ENCODE measurements around the gene INPP4A.
"Not testable (repeated sequence)": the region's sequence is repeated elsewhere in the genome, so short reads cannot be mapped to it uniquely, and the experiment has no call there.

INPP4A gene

DNA sequence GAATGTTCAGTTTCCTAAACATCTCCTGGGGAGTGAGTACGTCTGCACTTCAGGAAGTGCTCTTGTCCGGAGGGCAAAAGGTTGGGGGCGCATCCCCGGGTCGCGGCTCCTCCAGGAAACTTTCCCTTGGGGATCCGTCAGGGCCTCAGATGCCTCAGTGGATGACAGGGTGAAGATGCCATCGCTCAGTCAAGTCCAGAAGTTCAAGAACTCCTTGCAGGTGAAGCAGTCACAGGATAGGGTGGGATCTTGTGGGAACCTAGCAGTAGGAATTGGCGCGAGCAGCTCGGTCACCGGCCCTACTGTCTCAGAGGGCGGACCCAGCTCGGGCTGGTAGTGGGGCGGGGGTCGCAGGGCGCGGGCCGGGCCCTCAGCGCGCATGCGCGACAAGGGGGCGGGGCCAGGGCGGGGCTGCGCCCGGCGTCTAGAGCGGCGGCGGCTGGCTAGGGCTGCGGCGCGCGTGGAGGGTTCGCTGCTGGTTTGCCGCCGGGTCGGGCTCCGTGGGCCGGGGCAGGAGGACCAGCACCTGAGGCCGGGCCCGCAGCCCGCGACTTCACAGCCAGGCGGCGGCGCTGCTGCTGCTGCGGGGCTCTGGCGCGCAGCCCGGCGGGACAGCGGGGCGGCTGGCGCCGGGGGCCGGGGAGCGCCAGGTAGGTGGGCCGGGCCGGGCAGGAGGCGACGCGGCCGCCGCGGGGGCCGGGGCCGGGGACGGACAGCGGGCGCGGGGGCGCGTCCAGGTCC lies at the start of gene INPP4A:
Gene INPP4A (plus strand): TSS at position 423 of the 741 bp plus-strand sequence. CDS start 75,191 bp downstream, outside the sequence.
- peak; percentile 89 for DNase-seq

DNA sequence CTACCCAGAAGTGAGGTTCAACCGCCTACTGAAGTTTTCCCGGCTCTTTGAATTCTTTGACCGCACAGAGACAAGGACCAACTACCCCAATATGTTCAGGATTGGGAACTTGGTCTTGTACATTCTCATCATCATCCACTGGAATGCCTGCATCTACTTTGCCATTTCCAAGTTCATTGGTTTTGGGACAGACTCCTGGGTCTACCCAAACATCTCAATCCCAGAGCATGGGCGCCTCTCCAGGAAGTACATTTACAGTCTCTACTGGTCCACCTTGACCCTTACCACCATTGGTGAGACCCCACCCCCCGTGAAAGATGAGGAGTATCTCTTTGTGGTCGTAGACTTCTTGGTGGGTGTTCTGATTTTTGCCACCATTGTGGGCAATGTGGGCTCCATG lies 48.7 kb upstream of the INPP4A start:
- DNase-seq = no peak

DNA sequence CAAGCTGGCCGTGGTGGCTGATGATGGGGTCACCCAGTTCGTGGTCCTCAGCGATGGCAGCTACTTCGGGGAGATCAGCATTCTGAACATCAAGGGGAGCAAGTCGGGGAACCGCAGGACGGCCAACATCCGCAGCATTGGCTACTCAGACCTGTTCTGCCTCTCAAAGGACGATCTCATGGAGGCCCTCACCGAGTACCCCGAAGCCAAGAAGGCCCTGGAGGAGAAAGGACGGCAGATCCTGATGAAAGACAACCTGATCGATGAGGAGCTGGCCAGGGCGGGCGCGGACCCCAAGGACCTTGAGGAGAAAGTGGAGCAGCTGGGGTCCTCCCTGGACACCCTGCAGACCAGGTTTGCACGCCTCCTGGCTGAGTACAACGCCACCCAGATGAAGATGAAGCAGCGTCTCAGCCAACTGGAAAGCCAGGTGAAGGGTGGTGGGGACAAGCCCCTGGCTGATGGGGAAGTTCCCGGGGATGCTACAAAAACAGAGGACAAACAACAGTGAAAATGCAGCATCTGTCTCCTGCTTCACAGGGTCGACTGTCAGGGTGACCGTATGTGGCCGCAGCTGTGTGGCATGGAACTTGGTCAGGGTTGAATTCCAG lies 47.8 kb upstream of the INPP4A start:
- DNase-seq = no peak

DNA sequence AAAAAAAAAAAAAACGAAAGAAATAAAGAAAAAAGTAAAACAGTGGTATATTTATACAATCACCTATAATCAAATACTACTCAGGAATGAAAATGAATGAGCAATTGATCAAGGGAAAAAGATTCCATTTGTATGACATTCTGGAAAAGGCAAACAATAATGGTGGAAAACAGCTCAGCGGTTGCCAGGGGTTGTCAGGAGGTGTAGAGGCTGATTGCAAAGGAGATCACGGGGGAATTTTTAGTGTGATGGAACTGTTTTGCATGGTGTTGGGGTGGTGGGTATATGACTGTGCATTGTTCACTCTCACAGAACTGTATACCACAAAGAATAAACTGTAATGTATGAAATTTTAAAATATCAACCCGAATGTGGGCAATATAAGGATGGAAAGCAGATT lies 45.5 kb upstream of the INPP4A start:
- no peak for DNase-seq

DNA sequence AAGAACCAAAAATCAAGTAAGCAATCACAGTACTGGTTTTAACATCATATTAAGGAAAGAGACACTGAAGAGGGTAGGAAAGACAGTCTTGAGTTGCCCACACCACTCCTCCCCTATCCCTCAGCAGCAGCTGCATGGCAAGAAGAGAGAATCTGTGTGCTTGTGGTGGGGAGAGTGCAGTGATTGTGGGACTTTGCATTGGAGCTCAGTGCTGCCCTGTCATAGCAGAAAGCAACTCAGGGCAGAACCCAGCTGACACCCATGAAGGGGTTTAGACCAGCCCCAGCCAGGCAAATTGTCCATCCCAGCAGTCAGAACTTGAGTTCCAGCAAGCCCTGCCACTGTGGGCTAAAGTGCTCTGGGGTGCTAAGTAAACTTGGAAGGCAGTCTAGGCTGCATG lies 40.8 kb upstream of the INPP4A start:
- no peak for DNase-seq

DNA sequence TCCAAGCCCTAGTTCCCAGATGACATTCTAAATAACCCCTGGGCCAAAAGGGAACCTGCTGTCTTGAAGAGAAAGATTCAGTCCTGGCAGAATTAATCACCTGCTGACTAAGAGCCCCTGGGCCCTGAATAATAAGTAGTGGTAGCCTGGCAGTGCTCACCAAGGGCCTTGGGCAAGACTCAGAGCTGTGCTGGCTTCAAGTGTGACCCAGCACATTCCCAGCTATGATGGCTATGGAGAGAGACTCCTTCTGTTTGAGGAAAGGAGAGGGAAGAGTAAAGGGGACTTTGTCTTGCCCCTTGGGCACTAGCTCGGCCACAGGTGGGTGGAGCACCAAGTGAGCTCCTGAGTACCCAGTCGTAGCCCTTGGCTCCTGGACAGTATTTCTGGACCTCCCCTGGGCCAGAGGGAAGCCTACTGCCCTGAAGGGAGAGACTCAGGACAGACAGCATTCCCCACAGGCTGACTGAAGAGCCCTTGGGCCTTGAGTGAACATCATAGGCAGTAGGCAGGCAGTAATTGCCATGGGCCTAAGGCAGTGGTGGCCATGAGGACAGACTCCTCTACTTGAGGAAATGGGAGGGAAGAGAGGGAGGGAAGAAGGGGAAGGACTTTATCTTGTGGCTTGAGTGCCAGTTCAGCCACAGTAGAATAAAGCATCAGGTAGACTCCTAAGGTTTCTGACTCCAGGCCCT lies 40.0 kb upstream of the INPP4A start:
- no peak for DNase-seq

DNA sequence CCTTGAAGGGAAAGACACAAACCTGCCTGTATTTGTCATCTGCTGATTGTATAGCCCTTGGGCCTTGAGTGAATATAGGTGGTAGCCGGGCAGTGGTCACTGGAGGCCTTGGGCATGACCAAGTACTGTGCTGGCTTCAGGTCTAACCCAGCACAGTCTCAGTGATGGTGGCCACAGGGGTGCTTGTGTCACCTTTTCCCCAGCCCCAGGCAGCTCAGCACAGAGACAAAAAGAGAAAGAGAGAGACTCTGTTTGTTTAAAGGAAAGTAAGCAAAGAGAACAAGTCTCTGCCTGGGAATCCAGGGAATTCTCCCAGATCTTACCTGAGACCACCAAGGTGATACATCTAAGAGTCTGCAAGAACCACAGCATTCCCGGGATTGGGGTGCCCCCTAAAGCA lies 39.4 kb upstream of the INPP4A start:
- no peak for DNase-seq

DNA sequence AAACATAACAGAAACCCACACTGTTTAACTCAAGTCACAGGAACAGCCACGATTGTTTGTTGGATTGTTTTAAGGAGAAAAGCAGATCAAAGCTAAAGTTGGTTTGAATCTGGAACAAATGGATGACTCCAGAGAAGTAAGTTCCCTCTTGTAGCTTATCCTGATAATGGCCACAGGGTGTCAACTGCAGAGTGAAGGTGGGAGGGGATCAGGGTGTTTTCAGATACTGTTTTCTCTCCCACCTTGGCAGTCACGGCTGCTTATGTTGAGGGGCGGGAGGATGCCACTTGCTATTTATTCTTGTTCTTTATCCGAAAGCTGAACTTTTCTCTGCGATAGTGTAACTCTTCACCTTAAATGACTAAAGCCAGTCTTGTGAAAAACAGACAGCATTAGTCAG lies 36.5 kb upstream of the INPP4A start:
- DNase-seq = no peak

DNA sequence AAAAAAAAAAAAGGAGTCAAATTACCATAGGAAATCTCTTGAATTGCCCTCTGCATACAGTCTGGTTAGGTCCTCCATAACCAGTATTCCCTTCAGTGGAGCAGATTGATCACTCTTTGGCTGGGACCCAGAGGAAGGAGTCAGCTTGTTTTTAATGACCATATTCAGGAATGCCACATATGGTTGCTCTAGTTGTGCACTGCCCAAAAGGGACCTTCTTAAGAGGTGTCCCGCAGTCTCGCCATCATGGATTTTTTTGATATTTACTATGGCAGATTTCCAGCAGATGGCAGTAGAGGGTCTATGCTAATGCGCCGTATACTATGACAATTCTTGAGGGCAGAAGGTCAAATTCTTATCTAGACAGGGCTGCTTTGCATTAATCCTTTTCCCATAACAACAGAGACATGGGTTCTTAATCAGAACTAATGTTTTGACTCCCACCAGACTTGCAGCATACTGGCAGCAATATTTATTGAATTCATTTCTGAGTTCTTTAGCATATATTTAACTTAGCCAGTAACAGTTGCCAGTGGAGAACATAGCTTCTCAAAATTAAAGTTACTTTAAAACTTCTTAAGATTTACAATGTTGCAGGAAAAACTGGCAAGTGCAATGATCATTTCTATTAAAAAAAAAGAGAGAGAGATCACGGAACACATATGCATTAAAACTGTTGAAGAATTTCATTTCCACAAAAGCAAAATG lies 31.8 kb upstream of the INPP4A start:
- DNase-seq = no peak

DNA sequence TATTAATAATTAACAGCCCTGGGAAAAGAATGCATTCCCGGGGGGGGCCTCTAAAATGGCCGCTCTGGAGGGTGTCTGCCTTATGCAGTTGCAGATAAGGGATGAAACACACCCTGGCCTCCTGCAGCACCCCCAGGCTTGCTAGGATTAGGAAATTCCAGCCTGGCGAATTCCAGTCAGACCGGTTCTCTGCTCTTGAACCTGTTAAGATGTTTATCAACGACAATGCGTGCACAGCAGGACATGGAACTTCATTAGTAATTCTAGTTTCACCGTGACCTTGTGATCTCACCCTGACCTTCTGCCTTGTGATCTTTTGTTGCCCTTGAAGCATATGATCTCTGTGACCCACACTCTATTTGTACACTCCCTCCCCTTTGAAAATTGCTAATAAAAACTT lies 30.4 kb upstream of the INPP4A start:
- DNase-seq = not testable (repeated sequence)

DNA sequence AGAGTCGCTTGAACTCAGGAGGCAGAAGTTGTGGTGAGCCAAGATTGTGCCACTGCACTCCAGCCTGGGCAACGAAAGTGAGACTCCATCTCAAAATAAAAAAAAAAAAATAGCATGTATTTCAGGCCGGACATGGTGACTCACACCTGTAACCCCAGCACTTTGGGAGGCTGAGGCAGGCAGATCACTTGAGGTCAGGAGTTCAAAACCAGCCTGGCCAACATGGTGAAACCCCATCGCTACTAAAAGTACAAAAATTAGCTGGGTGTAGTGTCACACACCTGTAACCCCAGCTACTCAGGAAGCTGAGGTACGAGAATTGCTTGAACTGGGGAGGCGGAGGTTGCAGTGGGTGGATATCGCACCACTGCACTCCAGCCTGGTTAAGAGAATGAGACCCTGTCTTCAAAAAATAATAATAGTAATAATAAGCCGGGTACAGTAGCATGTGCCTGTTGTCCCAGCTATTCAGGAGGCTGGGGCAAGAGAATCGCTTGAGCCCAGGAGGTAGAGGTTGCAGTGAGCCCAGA lies 28.9 kb upstream of the INPP4A start:
- DNase-seq = not testable (repeated sequence)

DNA sequence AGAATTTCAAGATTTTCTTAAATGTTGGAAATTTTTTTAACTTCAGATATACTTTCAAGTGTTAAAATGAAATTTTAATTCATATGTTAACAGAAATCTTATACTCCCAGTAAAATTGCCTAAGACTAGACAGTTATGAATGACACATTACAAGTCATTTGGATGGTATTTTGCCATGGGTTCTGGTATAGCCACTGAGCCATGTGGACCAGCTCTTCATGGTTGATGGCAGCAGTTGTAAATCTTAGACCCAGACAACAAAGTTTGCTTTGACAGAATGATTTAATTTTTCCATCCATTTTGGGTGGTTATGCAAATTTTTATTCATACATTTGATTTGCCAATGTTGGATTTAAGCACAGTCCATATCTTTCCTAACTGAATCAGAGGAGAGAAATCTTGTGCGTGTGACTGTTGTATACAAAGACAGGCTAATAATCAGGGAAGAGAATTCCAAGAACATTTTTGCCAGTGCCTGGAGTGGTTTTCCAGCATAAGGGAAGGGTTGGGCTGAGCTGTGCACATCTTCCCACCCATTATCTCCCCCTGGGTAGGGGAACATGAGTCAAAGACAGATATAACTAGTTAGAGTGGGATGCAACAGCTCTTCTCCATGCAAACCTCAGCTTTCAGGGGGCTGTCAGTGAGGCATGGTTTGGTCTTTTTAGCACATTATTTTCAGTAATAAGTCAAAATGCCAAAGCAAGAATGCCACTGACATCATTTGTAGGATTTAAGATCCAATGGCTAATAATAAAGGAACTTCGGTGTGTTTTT lies 28.1 kb upstream of the INPP4A start:
- no peak for DNase-seq

DNA sequence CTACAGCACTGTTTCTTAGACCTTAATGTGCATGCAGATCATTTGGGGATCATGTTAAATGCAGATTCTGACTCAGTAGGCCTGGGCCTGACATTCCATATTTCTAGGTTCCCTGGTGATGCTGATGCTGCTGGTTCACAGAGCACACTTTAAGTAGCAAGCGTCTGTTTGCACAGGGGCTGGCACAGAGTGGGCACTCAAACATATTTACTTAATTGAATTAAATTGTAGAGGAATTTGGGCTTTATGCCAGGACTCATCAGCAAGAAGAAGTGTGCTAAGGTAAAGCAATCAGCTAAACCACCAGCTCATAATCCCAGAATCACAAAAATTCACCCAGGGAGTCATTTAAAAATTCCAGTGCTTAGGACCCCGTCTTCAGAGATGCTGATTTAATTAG lies 25.1 kb upstream of the INPP4A start:
- no peak for DNase-seq

DNA sequence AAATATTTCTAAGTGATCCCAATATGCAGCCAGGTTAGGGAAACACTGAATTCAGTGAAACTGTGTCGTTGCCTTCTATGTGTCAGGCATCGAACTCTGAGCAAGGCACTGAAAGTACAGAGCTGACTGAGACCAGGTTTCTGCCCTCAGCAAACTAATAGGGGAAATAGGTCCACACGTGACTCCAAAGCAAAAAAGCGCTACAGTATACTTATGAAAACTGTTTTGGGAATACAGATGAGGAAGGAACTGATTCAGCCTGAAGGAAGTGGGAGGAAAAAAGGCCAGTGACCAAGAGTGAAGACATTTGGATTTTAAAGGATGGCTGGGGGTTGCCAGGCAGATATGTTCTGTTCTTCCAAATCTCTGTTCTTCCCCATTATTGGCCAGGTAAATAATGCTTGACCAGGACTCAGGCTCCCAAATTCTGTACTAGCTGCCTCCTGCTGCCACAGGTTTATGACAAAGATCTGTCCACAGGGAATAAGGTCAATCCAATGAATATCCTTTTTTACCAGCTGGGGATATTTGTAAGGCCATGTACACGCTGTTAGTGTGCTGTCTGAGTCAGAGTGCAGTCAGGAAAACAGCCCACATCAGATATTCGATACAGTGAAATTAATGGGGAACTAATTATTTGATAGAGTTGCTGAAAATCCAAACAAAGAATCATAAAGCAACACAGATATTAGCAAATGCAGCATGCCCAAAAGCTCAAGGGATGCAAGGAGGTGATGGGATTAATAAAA lies 24.5 kb upstream of the INPP4A start:
- DNase-seq = no peak

DNA sequence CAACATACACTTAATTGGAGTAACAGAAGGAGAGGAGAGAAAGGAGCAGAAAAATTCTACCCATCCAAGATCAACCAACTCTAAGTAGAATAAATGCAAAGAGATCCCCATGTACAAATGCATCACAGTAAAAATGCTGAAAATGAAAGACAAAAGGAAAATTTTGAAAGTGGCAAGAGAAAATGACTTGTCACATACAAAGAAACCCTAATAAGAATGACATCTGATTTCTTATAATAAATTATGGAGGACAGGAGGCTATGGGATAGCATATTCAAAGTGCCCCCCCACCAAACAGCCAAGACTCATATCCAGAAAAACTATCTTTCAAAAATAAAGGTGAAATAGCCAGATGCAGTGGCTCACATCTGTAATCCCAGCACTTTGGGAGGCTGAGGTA lies 22.2 kb upstream of the INPP4A start:
- no peak for DNase-seq

DNA sequence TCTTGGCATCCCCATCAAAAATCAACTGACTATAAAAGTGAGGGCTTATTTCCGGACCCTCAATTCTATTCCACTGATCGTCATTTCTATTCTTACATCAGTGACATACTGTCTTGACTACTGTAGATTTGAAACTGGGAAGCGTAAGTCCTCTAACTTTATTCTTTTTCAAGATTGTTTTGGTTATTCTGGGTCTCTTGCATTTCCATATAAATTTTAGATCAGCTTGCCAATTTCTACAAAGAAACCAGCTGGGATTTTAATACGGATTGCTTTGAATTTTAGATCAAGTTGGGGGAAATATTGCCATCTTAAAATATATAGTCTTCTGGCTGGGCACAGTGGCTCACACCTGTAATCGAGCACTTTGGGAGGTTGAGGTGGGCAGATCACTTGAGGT lies 17.9 kb upstream of the INPP4A start:
- no peak for DNase-seq

DNA sequence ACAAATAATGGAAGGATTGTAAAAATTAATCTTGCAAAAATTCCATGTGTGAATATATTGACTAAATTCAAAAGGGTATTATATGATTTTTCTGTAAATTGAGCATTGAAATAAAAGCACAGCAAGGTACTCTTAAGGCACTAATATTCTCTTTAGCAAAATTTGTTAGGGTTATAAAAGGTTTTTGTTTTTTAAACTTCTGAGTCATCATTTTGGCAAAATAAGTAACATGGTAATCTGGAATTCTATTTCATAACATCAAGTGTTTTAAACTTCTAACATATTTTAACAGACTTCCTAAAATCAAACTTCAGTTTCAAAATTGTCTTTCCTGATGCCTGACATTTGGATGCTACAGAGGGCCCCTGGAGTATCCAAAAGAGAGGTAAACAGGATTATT lies 12.5 kb upstream of the INPP4A start:
- no peak for DNase-seq

DNA sequence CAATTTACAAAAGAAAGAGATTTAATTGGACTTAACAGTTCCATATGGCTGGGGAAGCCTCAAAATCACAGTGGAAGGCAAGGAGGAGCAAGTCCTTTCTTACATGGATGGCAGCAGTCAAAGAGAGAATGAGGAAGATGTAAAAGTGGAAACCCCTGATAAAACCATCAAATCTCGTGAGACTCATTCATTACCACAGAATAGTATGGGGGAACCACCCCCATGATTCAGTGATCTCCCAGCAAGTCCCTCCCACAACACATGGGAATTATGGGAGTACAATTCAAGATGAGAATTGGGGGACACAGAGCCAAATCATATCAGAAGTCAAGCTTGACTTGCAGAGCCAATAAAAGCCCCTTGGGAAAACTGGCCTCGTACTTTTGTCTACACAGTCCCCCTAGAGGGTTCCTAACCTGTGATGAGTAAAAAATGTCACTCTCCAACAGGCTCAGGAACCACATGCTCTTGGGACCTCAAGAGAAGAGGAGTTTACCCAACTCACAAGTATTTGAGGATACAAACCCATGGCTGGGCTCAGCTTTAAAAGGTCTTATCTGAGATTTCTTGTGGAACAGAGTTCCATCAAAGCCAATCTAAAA lies 11.2 kb upstream of the INPP4A start:
- no peak for DNase-seq

DNA sequence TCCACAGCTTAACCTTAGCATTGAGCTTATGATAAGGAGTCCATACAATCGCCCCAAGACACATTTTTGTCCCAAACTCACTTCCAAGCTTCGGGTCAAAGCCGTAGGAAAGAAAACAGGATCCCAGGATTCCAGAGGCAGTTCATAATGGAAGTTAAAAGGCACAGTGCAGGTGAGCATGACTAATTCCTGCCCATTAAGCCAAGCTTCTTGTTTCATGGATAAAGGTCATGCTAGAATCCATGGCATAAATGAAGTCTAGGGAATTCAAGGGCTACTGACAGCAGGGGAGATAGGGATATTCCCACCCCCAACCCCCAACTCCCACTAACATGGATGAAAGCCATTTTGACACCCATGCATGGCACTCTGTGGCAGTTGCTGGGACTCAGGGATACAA lies 10.2 kb upstream of the INPP4A start:
- DNase-seq = no peak

DNA sequence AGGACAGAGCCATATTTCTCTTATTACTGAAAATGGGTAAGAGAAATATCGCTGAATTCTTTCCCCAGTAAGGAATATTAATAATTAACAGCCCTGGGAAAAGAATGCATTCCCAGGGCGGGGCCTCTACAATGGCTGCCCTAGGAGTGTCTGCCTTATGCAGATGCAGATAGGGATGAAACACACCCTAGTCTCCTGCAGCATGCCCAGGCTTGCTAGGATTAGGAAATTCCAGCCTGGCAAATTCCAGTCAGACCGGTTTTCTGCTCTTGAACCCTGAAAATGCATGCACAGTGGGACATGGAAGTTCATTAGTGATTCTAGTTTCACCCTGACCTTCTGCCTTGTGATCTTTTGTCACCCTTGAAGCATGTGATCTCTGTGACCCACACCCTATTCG lies 9.0 kb upstream of the INPP4A start:
- not testable (repeated sequence) for DNase-seq

DNA sequence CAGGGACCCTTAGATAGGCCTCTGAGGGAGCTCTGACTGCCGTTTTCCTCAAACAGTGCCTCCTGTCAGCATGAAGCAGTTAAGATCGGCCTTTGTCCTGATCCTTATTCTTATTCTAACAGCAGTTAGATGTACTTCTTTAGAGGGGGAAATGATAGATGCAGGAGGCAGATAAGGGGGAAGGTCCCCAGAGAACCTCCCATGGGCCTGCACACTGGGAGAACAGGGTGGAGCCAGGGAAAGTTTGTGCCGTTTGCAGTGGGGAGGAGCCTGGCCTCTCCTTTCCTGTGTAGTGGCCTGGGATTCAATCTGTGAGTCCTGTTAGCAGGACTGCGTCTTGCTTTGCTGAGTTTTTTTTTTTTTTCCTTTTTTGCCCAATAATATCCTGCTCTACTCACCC lies 7.9 kb upstream of the INPP4A start:
- no peak for DNase-seq
